WI38 (cell line): ENCODE data around the gene C16orf46.

Experiments
- H3K4me3 ChIP-seq: 2 replicates; pipeline ENCODE4 v1.5.1; 2011; ENCODE audit warnings: low read depth, mild to moderate bottlenecking, control low read depth, low read length
- CTCF ChIP-seq: IDR thresholded peaks from 2 replicates; pipeline ENCODE4 v1.5.1; 2012; ENCODE audit warnings: low read depth, mild to moderate bottlenecking, control low read depth, low read length

C16orf46 gene

DNA sequence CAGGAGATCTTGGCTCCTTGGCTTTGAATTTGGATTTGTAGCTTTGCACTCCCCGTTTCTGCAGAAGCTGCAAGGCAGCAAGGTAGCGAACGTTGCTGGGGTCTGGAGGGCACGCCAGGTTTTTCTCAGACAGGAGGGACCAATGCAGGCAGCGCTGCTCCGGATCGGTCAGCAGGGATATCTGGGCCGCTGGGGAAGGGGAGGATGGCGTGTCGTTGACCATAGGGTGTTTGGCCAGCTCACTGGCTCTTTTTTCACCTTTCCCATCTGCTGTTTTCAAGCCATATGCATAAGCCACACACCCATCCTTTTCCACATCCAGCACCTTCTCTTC, 15.8 kb downstream of the C16orf46 start:
- no peak overlapping the region for H3K4me3 ChIP-seq
- no peak for TF ChIP-seq CTCF

DNA sequence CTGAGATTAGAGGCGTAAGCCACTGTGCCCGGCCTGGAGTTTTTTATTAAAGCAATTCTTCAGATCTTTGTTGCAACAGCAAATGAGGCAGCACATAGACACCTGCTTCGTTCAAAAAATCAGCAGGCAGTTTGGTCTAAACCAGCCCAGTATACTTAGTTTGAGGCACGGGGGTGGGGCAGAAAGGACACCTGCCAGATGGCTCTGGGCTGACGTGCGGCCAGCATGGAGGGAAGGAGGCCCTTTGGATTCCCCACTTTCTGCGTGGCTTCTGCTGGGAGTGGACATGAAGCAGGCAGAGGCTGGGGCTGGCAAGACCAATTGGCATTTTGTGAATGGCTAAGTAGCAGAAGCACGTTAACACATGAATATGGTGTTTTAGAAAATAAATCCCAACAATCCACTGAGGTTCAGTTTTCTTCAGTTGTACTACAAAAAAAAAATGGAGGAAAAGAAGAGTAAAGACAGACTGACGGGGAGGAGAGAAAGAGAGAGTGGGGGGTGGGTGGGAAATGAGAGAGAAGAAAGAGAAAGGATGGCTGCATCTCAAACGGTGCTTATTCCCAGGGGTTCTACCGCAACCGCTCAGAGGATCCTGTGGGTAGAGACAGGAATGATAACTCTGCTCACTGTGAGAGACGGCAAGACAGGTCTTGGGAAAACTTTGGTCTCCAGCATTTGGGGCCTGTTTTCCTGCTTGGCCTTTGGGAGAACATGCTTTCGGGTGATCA, 16.3 kb downstream of the C16orf46 start:
- TF ChIP-seq CTCF, result no peak
- H3K4me3 ChIP-seq, result no peak overlapping the region

GRCh38 chr16:81053761-81054160, 23.3 kb downstream of the C16orf46 start:
- TF ChIP-seq CTCF, result no peak
- no peak overlapping the region for H3K4me3 ChIP-seq

GRCh38 chr16:81042821-81043220, 34.2 kb downstream of the C16orf46 start:
- TF ChIP-seq CTCF, result no peak
- no peak overlapping the region for H3K4me3 ChIP-seq

DNA sequence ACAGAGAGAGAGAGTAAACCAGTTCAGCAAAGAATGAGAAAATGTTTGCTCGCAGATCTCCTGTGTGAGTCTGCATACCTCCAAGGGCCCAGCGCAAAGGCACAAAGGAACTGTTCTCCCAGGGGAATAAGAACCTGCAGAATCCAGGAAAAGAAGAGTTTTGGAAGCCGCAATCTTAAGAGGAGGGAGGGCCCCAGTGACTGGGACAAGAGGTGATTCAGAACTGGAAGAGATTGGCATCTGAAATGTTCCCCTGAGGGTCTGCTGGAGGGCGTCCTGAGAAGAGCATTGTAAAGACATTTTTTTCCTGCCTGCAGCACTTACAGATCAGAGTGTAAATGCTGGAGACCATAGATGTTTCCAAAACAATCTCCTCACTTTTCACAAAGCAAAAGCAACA, 35.3 kb downstream of the C16orf46 start:
- no peak for TF ChIP-seq CTCF
- H3K4me3 ChIP-seq, result no peak overlapping the region

- no peak overlapping the region for H3K4me3 ChIP-seq
- TF ChIP-seq CTCF, result no peak
Measured at GRCh38 chr16:81040842-81041241, 36.2 kb downstream of the C16orf46 start.

DNA sequence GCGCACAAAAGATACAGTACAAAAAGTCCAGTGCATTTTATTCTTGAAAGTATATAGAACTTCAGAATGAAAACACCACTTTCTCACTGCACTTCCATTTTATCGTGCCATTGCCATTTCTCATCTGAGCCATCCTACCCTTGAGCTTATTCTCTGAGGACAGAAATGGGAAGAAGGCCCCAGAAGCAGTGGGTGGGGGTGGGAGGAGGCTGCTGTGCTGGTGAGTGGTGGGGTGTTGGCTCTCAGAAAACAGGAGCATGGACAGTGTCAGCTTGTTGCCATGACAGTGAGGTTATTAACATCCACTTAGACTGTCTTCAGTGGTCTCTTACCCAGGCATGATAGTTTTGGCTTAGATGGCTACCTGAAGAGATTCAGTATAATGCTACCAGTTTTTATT, 36.9 kb downstream of the C16orf46 start:
- TF ChIP-seq CTCF, result no peak
- H3K4me3 ChIP-seq, result no peak overlapping the region
